Effector memory CD4-positive, alpha-beta T cell (primary cell): ENCODE results near the gene XCR1.

Experiments used
- DNase-seq, 3 donors: peaks; one replicate each; pipeline ENCODE4 v3.0.0-alpha.2; 2020
- H3K27ac ChIP-seq: 2 replicates; pipeline ENCODE4 v1.7.0; 2013; ENCODE audit warnings: mild to moderate bottlenecking, low read length, moderate library complexity; ENCODE audit not compliant: insufficient read depth, poor library complexity, severe bottlenecking
- H3K27me3 ChIP-seq: replicated peaks from 2 replicates; pipeline ENCODE4 v1.7.0; 2013; ENCODE audit warnings: mild to moderate bottlenecking, low read length; ENCODE audit not compliant: insufficient read depth, control insufficient read depth, poor library complexity, severe bottlenecking
- H3K36me3 ChIP-seq: 2 replicates; pipeline ENCODE4 v1.7.0; 2013; ENCODE audit warnings: mild to moderate bottlenecking, low read length, moderate library complexity; ENCODE audit not compliant: control insufficient read depth, insufficient read depth
- H3K4me1 ChIP-seq: 2 replicates; pipeline ENCODE4 v1.7.0; 2013; ENCODE audit warnings: low read length, mild to moderate bottlenecking; ENCODE audit not compliant: control insufficient read depth, insufficient read depth, poor library complexity, severe bottlenecking
- H3K4me3 ChIP-seq: 2 replicates; pipeline ENCODE4 v1.7.0; 2013; ENCODE audit warnings: low read length, low read depth, mild to moderate bottlenecking; ENCODE audit not compliant: insufficient read depth, poor library complexity, severe bottlenecking
- H3K9me3 ChIP-seq: 2 replicates; pipeline ENCODE4 v1.7.0; 2013; ENCODE audit warnings: mild to moderate bottlenecking, low read length, moderate library complexity; ENCODE audit not compliant: control insufficient read depth

XCR1 gene

GRCh38 chr3:46027736-46028397, 584 bp upstream of the XCR1 start:
- Histone ChIP-seq H3K27ac (no peak overlapping the region), H3K4me1 (no peaks in the 10 kb centered on the region), H3K4me3 (no peak overlapping the region), H3K9me3 (peaks cover 5% of the 10 kb centered on the region), H3K27me3 (no peaks in the 10 kb centered on the region), H3K36me3 (no peaks in the 10 kb centered on the region)
- DNase-seq = no peak

GRCh38 chr3:46025139-46025538, 2.1 kb downstream of the XCR1 start:
- DNase-seq = no peak
- H3K9me3 ChIP-seq = peaks cover 5% of the 10 kb centered on the region

GRCh38 chr3:46024131-46024530, 3.2 kb downstream of the XCR1 start:
- Histone ChIP-seq H3K27ac (no peak overlapping the region), H3K4me3 (no peak overlapping the region), H3K27me3 (no peaks in the 10 kb centered on the region), H3K4me1 (no peaks in the 10 kb centered on the region), H3K36me3 (no peaks in the 10 kb centered on the region), H3K9me3 (peaks cover 5% of the 10 kb centered on the region)
- no peak for DNase-seq

More at GRCh38 chr3:46025139-46025538, 2.1 kb downstream of the XCR1 start:
- Histone ChIP-seq H3K4me3 (no peak overlapping the region), H3K27me3 (no peaks in the 10 kb centered on the region), H3K27ac (no peak overlapping the region), H3K4me1 (no peaks in the 10 kb centered on the region), H3K36me3 (no peaks in the 10 kb centered on the region)

GRCh38 chr3:46022909-46023785, 4.1 kb downstream of the XCR1 start:
- H3K4me3 ChIP-seq = no peak overlapping the region
- no peaks in the 10 kb centered on the region for H3K36me3 ChIP-seq
- no peaks in the 10 kb centered on the region for H3K27me3 ChIP-seq
- H3K27ac ChIP-seq = no peak overlapping the region
- H3K9me3 ChIP-seq = no peaks in the 10 kb centered on the region
- no peaks in the 10 kb centered on the region for H3K4me1 ChIP-seq
- DNase-seq = no peak

GRCh38 chr3:46021516-46021915, 5.8 kb downstream of the XCR1 start:
- Histone ChIP-seq H3K4me1 (no peaks in the 10 kb centered on the region), H3K27ac (no peak overlapping the region), H3K4me3 (no peak overlapping the region), H3K27me3 (no peaks in the 10 kb centered on the region), H3K36me3 (no peaks in the 10 kb centered on the region), H3K9me3 (no peaks in the 10 kb centered on the region)
- DNase-seq = no peak

GRCh38 chr3:46020766-46021510, 6.3 kb downstream of the XCR1 start:
- Histone ChIP-seq H3K27me3 (no peaks in the 10 kb centered on the region), H3K4me3 (no peak overlapping the region), H3K9me3 (no peaks in the 10 kb centered on the region), H3K27ac (no peak overlapping the region), H3K36me3 (no peaks in the 10 kb centered on the region), H3K4me1 (no peaks in the 10 kb centered on the region)
- no peak for DNase-seq

- Histone ChIP-seq H3K27me3 (no peaks in the 10 kb centered on the region), H3K4me3 (no peak overlapping the region), H3K4me1 (no peaks in the 10 kb centered on the region), H3K36me3 (no peaks in the 10 kb centered on the region), H3K9me3 (no peaks in the 10 kb centered on the region), H3K27ac (no peak overlapping the region)
- DNase-seq = no peak
These were observed 7.6 kb downstream of the XCR1 start for GRCh38 chr3:46019707-46020106.

GRCh38 chr3:46017720-46018119, 9.6 kb downstream of the XCR1 start:
- DNase-seq = no peak
- no peaks in the 10 kb centered on the region for H3K9me3 ChIP-seq
- H3K27me3 ChIP-seq = no peaks in the 10 kb centered on the region
- H3K27ac ChIP-seq = no peak overlapping the region
- no peaks in the 10 kb centered on the region for H3K4me1 ChIP-seq
- no peaks in the 10 kb centered on the region for H3K36me3 ChIP-seq
- no peak overlapping the region for H3K4me3 ChIP-seq

GRCh38 chr3:46013316-46014094, 13.8 kb downstream of the XCR1 start:
- H3K9me3 ChIP-seq = no peaks in the 10 kb centered on the region
- H3K36me3 ChIP-seq = no peaks in the 10 kb centered on the region
- H3K27me3 ChIP-seq = no peaks in the 10 kb centered on the region
- no peak overlapping the region for H3K4me3 ChIP-seq
- H3K4me1 ChIP-seq = no peaks in the 10 kb centered on the region
- no peak overlapping the region for H3K27ac ChIP-seq
- no peak for DNase-seq
